Neural cell (in vitro differentiated cells): ENCODE data around the gene LELP1.

Source experiments
- CTCF ChIP-seq: fragments of 450-650 bp; IDR thresholded peaks from 2 replicates; pipeline ENCODE4 v1.5.1; 2014; ENCODE audit warnings: antibody characterized with exemption, mild to moderate bottlenecking, moderate library complexity; ENCODE audit not compliant: poor library complexity, severe bottlenecking
- TAF1 ChIP-seq: IDR thresholded peaks from 2 replicates; pipeline ENCODE4 v1.6.1; 2012; ENCODE audit warnings: low read depth

GRCh38 chr1:153251087-153251486 is 47.9 kb downstream of the LELP1 start:
- TF ChIP-seq CTCF: no peak
- TF ChIP-seq TAF1: no peak
